Measurements from ENCODE around the gene ZDHHC9. TPM values are rescaled to one million over a fixed set of nuclear protein-coding genes. Genes with fewer than 3 reads are reported as not detected.

ZDHHC9 gene
- total RNA-seq, 1 donor from 2014 or later: 64.0 TPM

DNA sequence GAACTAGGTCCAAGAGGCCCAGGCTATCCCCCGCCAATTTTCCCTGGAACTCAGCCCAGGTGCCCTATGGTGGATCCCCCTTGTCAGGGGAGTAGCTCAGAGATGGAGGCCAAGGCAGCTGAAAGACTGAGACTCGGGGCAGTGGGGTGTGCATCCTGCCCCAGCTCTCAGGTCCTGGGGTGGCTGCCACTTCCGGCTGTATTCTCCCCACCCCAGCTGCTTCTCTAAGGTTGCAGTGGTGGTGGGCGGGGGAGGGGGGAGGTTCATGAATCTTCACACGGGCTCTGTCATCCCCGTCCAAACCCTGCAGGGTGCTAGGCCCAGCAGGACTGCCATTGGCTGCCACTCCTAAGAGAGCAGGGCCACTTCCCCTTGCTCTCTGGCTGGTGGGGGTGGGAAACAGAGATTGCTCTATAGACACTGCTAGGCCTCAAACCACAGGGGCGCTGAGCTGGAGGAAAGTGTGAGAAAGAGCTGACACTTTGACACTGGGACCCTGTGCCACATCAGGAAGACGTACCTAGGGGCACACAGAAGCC, 62.5 kb downstream of the ZDHHC9 start:
- Mint-ChIP-seq H3K9me3 (ENCODE audit: unreplicated experiment) (no peaks in the 10 kb centered on the region), H3K4me1 (ENCODE audit: low read depth, unreplicated experiment) (no peaks in the 10 kb centered on the region), H3K36me3 (ENCODE audit: low read depth, unreplicated experiment) (no peaks in the 10 kb centered on the region), H3K27ac (ENCODE audit: unreplicated experiment) (no peak overlapping the region), H3K4me3 (ENCODE audit: unreplicated experiment) (no peak overlapping the region), H3K27me3 (ENCODE audit: low read depth, unreplicated experiment) (peaks cover 6% of the 10 kb centered on the region)
- no peaks in the 10 kb centered on the region for H4K20me1 ChIP-seq (ENCODE audit: insufficient read depth, low read length)
- no peaks in the 10 kb centered on the region for H3K4me1 ChIP-seq (ENCODE audit: insufficient read depth, low read length)
- no peak overlapping the region for H3K9ac ChIP-seq (ENCODE audit: low read length)
- no peaks in the 10 kb centered on the region for H3K36me3 ChIP-seq (ENCODE audit: insufficient read depth, low read length)
- H2AFZ ChIP-seq (ENCODE audit: low read depth, low read length): no peak overlapping the region
- no peak overlapping the region for H3K4me2 ChIP-seq (ENCODE audit: low read length)
- no peak overlapping the region for H3K27ac ChIP-seq (ENCODE audit: low read depth, low read length)
- FAIRE-seq: no peak
- H3K4me3 ChIP-seq (ENCODE audit: insufficient read depth, low read depth, low read length): no peak overlapping the region
- TF ChIP-seq CTCF (IDR thresholded peaks at IDR 0.05; ENCODE audit: insufficient read depth, low read depth, low read length): no peak
- no peak for TF ChIP-seq EZH2 (IDR thresholded peaks at IDR 0.05; ENCODE audit: insufficient read depth, low read length)
- H3K9me3 ChIP-seq (ENCODE audit: insufficient read depth, low read depth, low read length): no peaks in the 10 kb centered on the region
- H3K79me2 ChIP-seq (ENCODE audit: insufficient read depth, low read length): no peaks in the 10 kb centered on the region
- H3K27me3 ChIP-seq (ENCODE audit: insufficient read depth, low read length): no peaks in the 10 kb centered on the region
- no peak for DNase-seq (ENCODE audit: low read depth)

DNA sequence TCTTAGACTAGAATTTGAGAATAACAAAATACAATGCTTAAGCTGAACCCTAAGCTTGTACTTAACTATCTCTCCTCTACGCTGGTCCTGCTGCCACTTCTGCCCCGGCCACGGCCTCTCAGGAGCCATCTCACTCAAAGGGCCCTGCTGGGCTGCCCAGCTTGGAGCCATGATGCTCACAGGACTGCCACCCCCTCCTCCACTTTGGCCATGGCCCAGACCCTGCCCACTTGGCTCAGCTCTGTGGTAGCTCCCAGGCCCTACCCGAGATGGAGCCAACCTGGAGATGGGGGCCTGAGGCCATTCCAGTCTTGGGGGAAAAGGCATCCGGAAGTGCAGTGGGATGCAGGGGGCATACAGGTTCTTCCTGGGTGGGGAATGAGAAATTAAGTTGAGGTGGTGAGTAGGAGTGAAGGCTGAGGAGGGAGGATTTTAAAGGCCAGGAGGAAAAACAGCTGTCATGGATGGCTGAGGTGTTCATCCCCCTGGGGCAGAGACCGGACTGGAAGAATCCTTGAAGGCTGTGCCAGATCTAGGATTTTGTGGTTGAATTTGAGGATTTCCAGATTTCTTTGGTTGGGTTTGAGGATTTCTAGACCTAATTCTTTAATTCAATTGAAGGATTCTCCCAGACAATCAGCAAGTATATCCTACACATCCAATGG, 63.1 kb downstream of the ZDHHC9 start:
- Histone ChIP-seq H3K4me1 (ENCODE audit: insufficient read depth, low read length) (no peaks in the 10 kb centered on the region), H3K9me3 (ENCODE audit: insufficient read depth, low read depth, low read length) (no peaks in the 10 kb centered on the region), H3K36me3 (ENCODE audit: insufficient read depth, low read length) (no peaks in the 10 kb centered on the region), H4K20me1 (ENCODE audit: insufficient read depth, low read length) (no peaks in the 10 kb centered on the region), H3K27me3 (ENCODE audit: insufficient read depth, low read length) (no peaks in the 10 kb centered on the region), H3K4me3 (ENCODE audit: insufficient read depth, low read depth, low read length) (no peak overlapping the region), H3K79me2 (ENCODE audit: insufficient read depth, low read length) (no peaks in the 10 kb centered on the region), H3K27ac (ENCODE audit: low read depth, low read length) (no peak overlapping the region), H3K4me2 (ENCODE audit: low read length) (no peak overlapping the region), H3K9ac (ENCODE audit: low read length) (no peak overlapping the region), H2AFZ (ENCODE audit: low read depth, low read length) (no peak overlapping the region)
- Mint-ChIP-seq H3K4me1 (ENCODE audit: low read depth, unreplicated experiment) (no peaks in the 10 kb centered on the region), H3K27ac (ENCODE audit: unreplicated experiment) (no peak overlapping the region), H3K27me3 (ENCODE audit: low read depth, unreplicated experiment) (peaks cover 6% of the 10 kb centered on the region), H3K4me3 (ENCODE audit: unreplicated experiment) (no peak overlapping the region), H3K9me3 (ENCODE audit: unreplicated experiment) (no peaks in the 10 kb centered on the region), H3K36me3 (ENCODE audit: low read depth, unreplicated experiment) (no peaks in the 10 kb centered on the region)
- no peak for FAIRE-seq
- TF ChIP-seq EZH2 (IDR thresholded peaks at IDR 0.05; ENCODE audit: insufficient read depth, low read length): no peak
- TF ChIP-seq CTCF (IDR thresholded peaks at IDR 0.05; ENCODE audit: insufficient read depth, low read depth, low read length): no peak
- DNase-seq (ENCODE audit: low read depth): no peak

DNA sequence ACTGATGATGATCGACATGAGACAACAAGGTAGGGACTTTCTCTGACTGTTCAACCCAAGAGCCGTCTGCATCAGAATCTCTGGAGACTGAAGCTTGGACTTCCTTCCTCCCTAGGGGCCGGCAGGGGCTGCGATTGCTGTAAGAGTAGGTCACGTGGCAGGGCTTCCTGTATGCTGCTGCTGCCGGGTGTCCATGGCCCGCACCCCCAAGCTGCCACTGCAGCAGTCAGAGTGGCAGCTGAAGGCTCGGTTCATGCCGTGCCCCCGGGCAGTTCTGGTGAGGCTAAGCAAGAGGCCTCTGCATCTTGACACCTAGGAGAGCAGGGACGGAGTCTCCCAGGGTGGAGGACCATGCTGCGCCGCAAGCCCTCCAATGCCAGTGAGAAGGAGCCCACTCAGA, 63.9 kb downstream of the ZDHHC9 start, which contains the start of gene SASH3:
Gene SASH3, plus strand, starts transcription at position 203 of the 400 bp plus-strand sequence. Its CDS starts 149 bp downstream, at position 352.
- DNase-seq (ENCODE audit: low read depth): no peak
- Mint-ChIP-seq H3K27ac (ENCODE audit: unreplicated experiment) (no peak within 1 kb of the TSS), H3K4me1 (ENCODE audit: low read depth, unreplicated experiment) (no peaks in the 10 kb centered on the region)

More for the DNA sequence above, 63.9 kb downstream of the ZDHHC9 start, which contains the start of gene SASH3:
- Mint-ChIP-seq H3K9me3 (ENCODE audit: unreplicated experiment) (no peaks in the 10 kb centered on the region), H3K36me3 (ENCODE audit: low read depth, unreplicated experiment) (no peaks in the 10 kb centered on the region), H3K27me3 (ENCODE audit: low read depth, unreplicated experiment) (peaks cover 7% of the 10 kb centered on the region), H3K4me3 (ENCODE audit: unreplicated experiment) (no peak within 1 kb of the TSS)
- Histone ChIP-seq H2AFZ (ENCODE audit: low read depth, low read length) (no peak within 1 kb of the TSS), H3K4me1 (ENCODE audit: insufficient read depth, low read length) (no peaks in the 10 kb centered on the region), H3K27me3 (ENCODE audit: insufficient read depth, low read length) (no peaks in the 10 kb centered on the region), H3K79me2 (ENCODE audit: insufficient read depth, low read length) (no peaks in the 10 kb centered on the region), H3K36me3 (ENCODE audit: insufficient read depth, low read length) (no peaks in the 10 kb centered on the region), H3K9me3 (ENCODE audit: insufficient read depth, low read depth, low read length) (no peaks in the 10 kb centered on the region), H4K20me1 (ENCODE audit: insufficient read depth, low read length) (no peaks in the 10 kb centered on the region), H3K27ac (ENCODE audit: low read depth, low read length) (no peak within 1 kb of the TSS), H3K4me3 (ENCODE audit: insufficient read depth, low read depth, low read length) (no peak within 1 kb of the TSS), H3K9ac (ENCODE audit: low read length) (no peak within 1 kb of the TSS), H3K4me2 (ENCODE audit: low read length) (no peak within 1 kb of the TSS)
- TF ChIP-seq CTCF (IDR thresholded peaks at IDR 0.05; ENCODE audit: insufficient read depth, low read depth, low read length): no peak
- TF ChIP-seq EZH2 (IDR thresholded peaks at IDR 0.05; ENCODE audit: insufficient read depth, low read length): no peak
- FAIRE-seq: no peak

Data from astrocyte (in vitro differentiated cells and primary cell).